ENCODE data around the gene AFF3. TPM values are rescaled to one million over a fixed set of nuclear protein-coding genes. Genes with fewer than 3 reads are reported as not detected.

AFF3 gene
- total RNA-seq, 6 experiments from 2014 or later, result 0.80 to 8.2 (median 6.8) TPM

DNA sequence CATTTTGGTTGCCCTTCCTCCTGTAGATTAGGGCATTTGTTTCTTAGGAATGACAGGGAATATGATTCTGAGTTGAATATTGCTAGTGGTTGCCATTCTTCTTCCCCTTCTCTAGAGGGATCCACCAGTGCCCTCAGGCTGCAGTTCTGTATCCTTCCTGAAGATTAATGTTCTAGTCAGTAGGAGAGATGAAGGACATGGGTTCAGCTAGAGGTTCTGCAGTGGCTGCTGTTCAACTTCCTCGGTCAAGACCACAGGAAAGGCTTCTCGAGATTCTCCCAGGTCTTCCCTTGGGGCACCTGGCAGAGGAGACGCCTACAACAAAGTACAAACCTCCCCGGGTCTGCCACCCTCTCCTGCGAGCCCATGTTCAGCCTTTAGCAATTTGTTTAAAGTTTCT is 325.5 kb downstream of the AFF3 start:
- Mint-ChIP-seq H3K4me3 (no peak overlapping the region), H3K27me3 (ENCODE audit: insufficient read depth) (peaks cover 4% of the 10 kb centered on the region; the same call in 1 of the 2 replicates), H3K9me3 (no peaks in the 10 kb centered on the region), H3K4me1 (ENCODE audit: low read depth) (peaks cover 21% of the 10 kb centered on the region), H3K27ac (no peak overlapping the region), H3K36me3 (ENCODE audit: low read depth) (peaks cover 5% of the 10 kb centered on the region)
- TF ChIP-seq, protein P1, sequence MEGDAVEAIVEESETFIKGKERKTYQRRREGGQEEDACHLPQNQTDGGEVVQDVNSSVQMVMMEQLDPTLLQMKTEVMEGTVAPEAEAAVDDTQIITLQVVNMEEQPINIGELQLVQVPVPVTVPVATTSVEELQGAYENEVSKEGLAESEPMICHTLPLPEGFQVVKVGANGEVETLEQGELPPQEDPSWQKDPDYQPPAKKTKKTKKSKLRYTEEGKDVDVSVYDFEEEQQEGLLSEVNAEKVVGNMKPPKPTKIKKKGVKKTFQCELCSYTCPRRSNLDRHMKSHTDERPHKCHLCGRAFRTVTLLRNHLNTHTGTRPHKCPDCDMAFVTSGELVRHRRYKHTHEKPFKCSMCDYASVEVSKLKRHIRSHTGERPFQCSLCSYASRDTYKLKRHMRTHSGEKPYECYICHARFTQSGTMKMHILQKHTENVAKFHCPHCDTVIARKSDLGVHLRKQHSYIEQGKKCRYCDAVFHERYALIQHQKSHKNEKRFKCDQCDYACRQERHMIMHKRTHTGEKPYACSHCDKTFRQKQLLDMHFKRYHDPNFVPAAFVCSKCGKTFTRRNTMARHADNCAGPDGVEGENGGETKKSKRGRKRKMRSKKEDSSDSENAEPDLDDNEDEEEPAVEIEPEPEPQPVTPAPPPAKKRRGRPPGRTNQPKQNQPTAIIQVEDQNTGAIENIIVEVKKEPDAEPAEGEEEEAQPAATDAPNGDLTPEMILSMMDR (IDR thresholded peaks at IDR 0.05), result no peak
- no peak for DNase-seq

DNA sequence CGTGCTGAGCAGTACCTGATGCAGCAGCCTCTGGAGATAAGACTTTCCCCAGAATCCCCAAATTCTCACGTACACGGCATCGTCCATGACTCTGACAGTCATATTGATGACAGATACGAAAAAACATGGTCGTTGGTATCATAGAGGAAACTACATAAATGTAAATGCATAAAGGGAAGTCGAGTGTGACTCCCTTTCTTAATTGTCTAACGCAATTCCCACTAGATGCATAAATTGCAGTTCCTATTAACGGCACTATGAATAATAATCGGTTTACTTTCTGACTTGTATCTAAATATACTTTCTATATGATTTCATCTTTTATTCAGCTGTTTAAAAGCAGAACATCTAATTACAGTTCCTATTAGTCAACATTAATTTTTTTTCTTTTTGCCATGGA is 330.0 kb downstream of the AFF3 start:
- H3K9me3 Mint-ChIP-seq, result no peaks in the 10 kb centered on the region
- H3K4me3 Mint-ChIP-seq, result no peak overlapping the region

DNA sequence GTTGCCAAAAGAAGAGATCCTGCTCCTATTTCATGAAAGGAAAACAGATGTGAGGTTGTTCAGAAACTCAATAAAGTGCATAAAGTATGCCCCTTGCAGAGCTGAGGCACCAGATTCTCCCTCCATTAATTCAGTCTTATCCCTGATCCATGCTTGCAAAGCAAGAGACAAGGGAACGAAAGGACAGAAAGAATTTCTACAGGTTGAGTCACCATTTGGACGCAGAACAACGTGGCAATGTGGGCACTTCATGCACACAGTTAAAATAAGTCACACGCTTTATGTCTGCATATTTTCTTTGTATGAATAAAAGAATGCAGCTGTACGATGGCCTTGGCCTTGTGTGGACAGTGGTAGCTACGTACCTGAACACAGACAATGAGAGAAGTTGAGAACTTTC is 330.8 kb downstream of the AFF3 start:
- TF ChIP-seq, protein P1 (IDR thresholded peaks at IDR 0.05), result no peak
- peaks cover 67% of the 10 kb centered on the region for H3K4me1 Mint-ChIP-seq (ENCODE audit: low read depth)
- H3K36me3 Mint-ChIP-seq (ENCODE audit: low read depth), result peaks cover 2% of the 10 kb centered on the region
- no peaks in the 10 kb centered on the region for H3K9me3 Mint-ChIP-seq
- H3K27ac Mint-ChIP-seq, result no peak overlapping the region
- peak overlapping the region; percentile 45; the same call in 1 of the 2 replicates for H3K4me3 Mint-ChIP-seq
- DNase-seq, result peak; percentile 36
- H3K27me3 Mint-ChIP-seq (ENCODE audit: insufficient read depth), result peaks cover 4% of the 10 kb centered on the region; the same call in 1 of the 2 replicates

More for the DNA sequence above, 330.0 kb downstream of the AFF3 start:
- Mint-ChIP-seq H3K27me3 (ENCODE audit: insufficient read depth) (peaks cover 5% of the 10 kb centered on the region; the same call in 1 of the 2 replicates), H3K36me3 (ENCODE audit: low read depth) (peaks cover 5% of the 10 kb centered on the region), H3K27ac (0 out of 2 replicates have a peak overlapping the region, but pooled peaks have one; percentile 30), H3K4me1 (ENCODE audit: low read depth) (peaks cover 59% of the 10 kb centered on the region)
- TF ChIP-seq, protein P1 (IDR thresholded peaks at IDR 0.05), result no peak
- DNase-seq, result no peak

DNA sequence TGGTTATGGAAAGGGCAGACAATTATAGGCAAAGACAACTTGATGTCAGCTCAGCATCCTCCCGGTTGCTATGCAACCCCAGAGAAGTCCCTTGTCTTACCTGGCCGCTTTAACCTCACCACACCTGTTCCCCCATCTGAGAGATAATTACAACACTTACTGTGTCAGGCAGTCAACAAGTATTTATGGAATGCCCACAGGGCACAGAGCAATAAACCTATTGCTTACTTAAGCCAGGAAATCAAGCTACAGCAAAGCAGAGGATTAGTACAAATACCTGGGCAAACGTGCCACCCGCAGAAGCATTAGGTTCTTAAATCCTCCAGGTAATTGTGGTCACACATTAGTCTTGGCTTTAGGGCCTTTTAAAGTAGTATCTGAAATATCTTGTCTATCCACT is 332.2 kb downstream of the AFF3 start:
- Mint-ChIP-seq H3K4me3 (no peak overlapping the region), H3K36me3 (ENCODE audit: low read depth) (no peaks in the 10 kb centered on the region), H3K27ac (no peak overlapping the region), H3K9me3 (no peaks in the 10 kb centered on the region), H3K27me3 (ENCODE audit: insufficient read depth) (peaks cover 4% of the 10 kb centered on the region; the same call in 1 of the 2 replicates), H3K4me1 (ENCODE audit: low read depth) (peaks cover 81% of the 10 kb centered on the region)
- no peak for DNase-seq
- TF ChIP-seq, protein P1 (IDR thresholded peaks at IDR 0.05), result no peak

DNA sequence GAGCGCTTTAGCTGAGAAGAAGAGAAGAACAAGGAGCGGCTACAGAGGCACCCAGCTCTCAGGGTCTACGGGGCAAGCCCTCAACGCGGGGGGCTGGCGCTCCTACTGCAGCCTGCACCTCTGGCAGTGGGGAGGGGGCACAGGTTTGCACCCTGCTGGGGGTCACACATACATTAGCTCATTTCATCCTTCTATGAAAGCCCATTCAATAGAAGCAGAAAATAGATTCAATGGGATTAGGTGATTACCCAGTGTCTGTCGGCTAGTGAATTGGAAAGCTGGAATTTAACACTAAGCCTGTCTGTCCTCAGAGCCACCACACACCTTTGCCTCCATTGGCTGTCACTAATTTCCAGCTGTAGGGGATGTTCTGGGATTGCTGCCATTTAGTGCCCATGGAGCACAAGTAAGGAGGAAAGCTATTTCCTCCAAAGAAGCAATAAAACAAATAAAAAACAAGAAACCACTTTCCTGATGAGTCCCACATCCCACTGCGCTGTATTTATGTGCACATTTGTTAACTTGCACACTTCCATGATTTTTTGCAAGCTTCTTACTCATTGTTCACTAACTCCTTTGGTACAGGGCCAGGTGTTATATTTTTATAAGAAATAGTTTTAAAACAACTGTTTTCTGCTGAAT is 333.0 kb downstream of the AFF3 start:
- TF ChIP-seq, protein P1 (IDR thresholded peaks at IDR 0.05), result no peak
- H3K4me3 Mint-ChIP-seq, result no peak overlapping the region
- peaks cover 4% of the 10 kb centered on the region for H3K27me3 Mint-ChIP-seq (ENCODE audit: insufficient read depth)
- no peaks in the 10 kb centered on the region for H3K36me3 Mint-ChIP-seq (ENCODE audit: low read depth)
- H3K4me1 Mint-ChIP-seq (ENCODE audit: low read depth), result peaks cover 89% of the 10 kb centered on the region
- DNase-seq, result peak; percentile 12
- H3K27ac Mint-ChIP-seq, result no peak overlapping the region
- no peaks in the 10 kb centered on the region for H3K9me3 Mint-ChIP-seq

Measured in HFFc6 (cell line).